Measurements from ENCODE around the gene YPEL4.

YPEL4 gene

GRCh38 chr11:57626895-57627294 is 22.8 kb downstream of the YPEL4 start:
- Mint-ChIP-seq H3K27me3 (peaks cover 6% of the 10 kb centered on the region), H3K4me1 (no peaks in the 10 kb centered on the region), H3K36me3 (ENCODE audit: low read depth) (no peaks in the 10 kb centered on the region), H3K4me3 (no peak overlapping the region), H3K9me3 (no peaks in the 10 kb centered on the region), H3K27ac (no peak overlapping the region)
- DNase-seq (no peak), ATAC-seq (no peak)

GRCh38 chr11:57624864-57625263 is 24.8 kb downstream of the YPEL4 start:
- H3K27ac Mint-ChIP-seq = no peak overlapping the region
- peaks cover 1% of the 10 kb centered on the region for H3K27me3 Mint-ChIP-seq
- peaks cover 1% of the 10 kb centered on the region for H3K36me3 Mint-ChIP-seq (ENCODE audit: low read depth)
- H3K4me3 Mint-ChIP-seq = no peak overlapping the region
- ATAC-seq (no peak), DNase-seq (no peak)
- peaks cover 2% of the 10 kb centered on the region for H3K9me3 Mint-ChIP-seq
- H3K4me1 Mint-ChIP-seq = no peaks in the 10 kb centered on the region

- Mint-ChIP-seq H3K9me3 (peaks cover 8% of the 10 kb centered on the region), H3K27ac (no peak overlapping the region), H3K4me1 (no peaks in the 10 kb centered on the region), H3K4me3 (no peak overlapping the region), H3K36me3 (ENCODE audit: low read depth) (peaks cover 6% of the 10 kb centered on the region), H3K27me3 (peaks cover 1% of the 10 kb centered on the region)
- DNase-seq (no peak), ATAC-seq (no peak)
Observed at GRCh38 chr11:57622263-57622662, 27.4 kb downstream of the YPEL4 start.

- H3K4me1 Mint-ChIP-seq = no peaks in the 10 kb centered on the region
- no peak overlapping the region for H3K4me3 Mint-ChIP-seq
- no peak for DNase-seq
- peaks cover 8% of the 10 kb centered on the region for H3K9me3 Mint-ChIP-seq
- peaks cover 6% of the 10 kb centered on the region for H3K36me3 Mint-ChIP-seq (ENCODE audit: low read depth)
- H3K27me3 Mint-ChIP-seq = peaks cover 1% of the 10 kb centered on the region
- ATAC-seq = no peak
- no peak overlapping the region for H3K27ac Mint-ChIP-seq
Observed at GRCh38 chr11:57620467-57620866, 29.2 kb downstream of the YPEL4 start.

GRCh38 chr11:57619331-57619730 is 30.4 kb downstream of the YPEL4 start:
- ATAC-seq = no peak
- Mint-ChIP-seq H3K4me1 (no peaks in the 10 kb centered on the region), H3K9me3 (peaks cover 8% of the 10 kb centered on the region), H3K36me3 (ENCODE audit: low read depth) (peaks cover 6% of the 10 kb centered on the region), H3K27ac (no peak overlapping the region), H3K27me3 (peaks cover 1% of the 10 kb centered on the region), H3K4me3 (no peak overlapping the region)
- DNase-seq = no peak

- H3K4me3 Mint-ChIP-seq = no peak overlapping the region
- DNase-seq (no peak), ATAC-seq (no peak)
- H3K27me3 Mint-ChIP-seq = peaks cover 1% of the 10 kb centered on the region
- peaks cover 6% of the 10 kb centered on the region for H3K36me3 Mint-ChIP-seq (ENCODE audit: low read depth)
- H3K4me1 Mint-ChIP-seq = no peaks in the 10 kb centered on the region
- H3K9me3 Mint-ChIP-seq = peaks cover 8% of the 10 kb centered on the region
- no peak overlapping the region for H3K27ac Mint-ChIP-seq
Observed at GRCh38 chr11:57618438-57618837, 31.3 kb downstream of the YPEL4 start.

GRCh38 chr11:57616595-57616994 is 33.1 kb downstream of the YPEL4 start:
- Mint-ChIP-seq H3K36me3 (ENCODE audit: low read depth) (peaks cover 6% of the 10 kb centered on the region), H3K4me1 (no peaks in the 10 kb centered on the region), H3K27ac (no peak overlapping the region), H3K9me3 (peaks cover 8% of the 10 kb centered on the region), H3K27me3 (peaks cover 1% of the 10 kb centered on the region), H3K4me3 (no peak overlapping the region)
- no peak for DNase-seq
- ATAC-seq = no peak

- Mint-ChIP-seq H3K36me3 (ENCODE audit: low read depth) (peaks cover 6% of the 10 kb centered on the region), H3K27ac (no peak overlapping the region), H3K4me1 (no peaks in the 10 kb centered on the region), H3K27me3 (no peaks in the 10 kb centered on the region), H3K4me3 (no peak overlapping the region), H3K9me3 (peaks cover 8% of the 10 kb centered on the region)
- no peak for DNase-seq
- ATAC-seq = no peak
Observed at GRCh38 chr11:57615308-57615707, 34.4 kb downstream of the YPEL4 start.

GRCh38 chr11:57614234-57614772 is 35.4 kb downstream of the YPEL4 start:
- no peak for DNase-seq
- peaks cover 2% of the 10 kb centered on the region for H3K36me3 Mint-ChIP-seq (ENCODE audit: low read depth)
- H3K27ac Mint-ChIP-seq = no peak overlapping the region
- no peaks in the 10 kb centered on the region for H3K4me1 Mint-ChIP-seq
- no peaks in the 10 kb centered on the region for H3K27me3 Mint-ChIP-seq
- no peak for ATAC-seq
- H3K4me3 Mint-ChIP-seq = no peak overlapping the region
- H3K9me3 Mint-ChIP-seq = peaks cover 3% of the 10 kb centered on the region

GRCh38 chr11:57610170-57610569 is 39.5 kb downstream of the YPEL4 start:
- Mint-ChIP-seq H3K27me3 (peaks cover 2% of the 10 kb centered on the region), H3K36me3 (ENCODE audit: low read depth) (no peaks in the 10 kb centered on the region), H3K4me1 (no peaks in the 10 kb centered on the region), H3K4me3 (no peak overlapping the region), H3K9me3 (no peaks in the 10 kb centered on the region), H3K27ac (no peak overlapping the region)
- no peak for ATAC-seq
- DNase-seq = no peak

GRCh38 chr11:57605028-57605420 is 44.7 kb downstream of the YPEL4 start:
- Mint-ChIP-seq H3K36me3 (ENCODE audit: low read depth) (no peaks in the 10 kb centered on the region), H3K9me3 (no peaks in the 10 kb centered on the region), H3K27me3 (peaks cover 4% of the 10 kb centered on the region), H3K4me1 (peaks cover 2% of the 10 kb centered on the region), H3K4me3 (no peak overlapping the region), H3K27ac (no peak overlapping the region)
- ATAC-seq = no peak
- no peak for DNase-seq

GRCh38 chr11:57604296-57605027 is 45.2 kb downstream of the YPEL4 start:
- Mint-ChIP-seq H3K4me3 (no peak overlapping the region), H3K4me1 (peaks cover 2% of the 10 kb centered on the region), H3K9me3 (no peaks in the 10 kb centered on the region), H3K36me3 (ENCODE audit: low read depth) (no peaks in the 10 kb centered on the region), H3K27me3 (peaks cover 9% of the 10 kb centered on the region), H3K27ac (no peak overlapping the region)
- ATAC-seq (no peak), DNase-seq (no peak)

- DNase-seq = no peak
- peaks cover 5% of the 10 kb centered on the region for H3K4me1 Mint-ChIP-seq
- peaks cover 28% of the 10 kb centered on the region for H3K27me3 Mint-ChIP-seq
- no peak overlapping the region for H3K27ac Mint-ChIP-seq
- H3K4me3 Mint-ChIP-seq = no peak overlapping the region
- H3K9me3 Mint-ChIP-seq = no peaks in the 10 kb centered on the region
- no peaks in the 10 kb centered on the region for H3K36me3 Mint-ChIP-seq (ENCODE audit: low read depth)
- no peak for ATAC-seq
Observed at GRCh38 chr11:57601297-57601696, 48.4 kb downstream of the YPEL4 start.

- ATAC-seq (no peak), DNase-seq (no peak)
- no peak overlapping the region for H3K4me3 Mint-ChIP-seq
- H3K9me3 Mint-ChIP-seq = no peaks in the 10 kb centered on the region
- peaks cover 30% of the 10 kb centered on the region for H3K27me3 Mint-ChIP-seq
- H3K36me3 Mint-ChIP-seq (ENCODE audit: low read depth) = no peaks in the 10 kb centered on the region
- peaks cover 5% of the 10 kb centered on the region for H3K4me1 Mint-ChIP-seq
- H3K27ac Mint-ChIP-seq = no peak overlapping the region
Observed at GRCh38 chr11:57599381-57599780, 50.3 kb downstream of the YPEL4 start.

GRCh38 chr11:57598831-57599155 is 50.9 kb downstream of the YPEL4 start:
- H3K4me3 Mint-ChIP-seq = no peak overlapping the region
- peaks cover 3% of the 10 kb centered on the region for H3K4me1 Mint-ChIP-seq
- no peaks in the 10 kb centered on the region for H3K36me3 Mint-ChIP-seq (ENCODE audit: low read depth)
- ATAC-seq = no peak
- no peaks in the 10 kb centered on the region for H3K9me3 Mint-ChIP-seq
- no peak for DNase-seq
- H3K27me3 Mint-ChIP-seq = peaks cover 33% of the 10 kb centered on the region
- no peak overlapping the region for H3K27ac Mint-ChIP-seq

Data from activated naive CD8-positive, alpha-beta T cell treated with anti-CD3 and anti-CD28 coated beads, Interleukin-2, amount 50 U/mL, for 24 hours (primary cell).